H9 (cell line): ENCODE data around the gene AKIRIN2. TPM values are rescaled to one million over a fixed set of nuclear protein-coding genes. Genes with fewer than 3 reads are reported as not detected.

Experiments
- DNase-seq: peaks from one replicate; pipeline ENCODE4 v3.0.0-alpha.2; 2017
- H2AFZ ChIP-seq: one replicate; pipeline ENCODE4 v1.6.1; 2013; ENCODE audit warnings: mild to moderate bottlenecking, low read length, control low read depth, moderate library complexity
- H2AK5ac ChIP-seq: 2 replicates; pipeline ENCODE4 v1.6.1; 2013; ENCODE audit warnings: low read length, control low read depth, mixed read lengths; ENCODE audit not compliant: insufficient read length
- H2BK120ac ChIP-seq: one replicate; pipeline ENCODE4 v1.6.1; 2013; ENCODE audit warnings: low read depth, mild to moderate bottlenecking, low read length, control low read depth, inconsistent platforms; ENCODE audit not compliant: poor library complexity, severe bottlenecking
- H2BK12ac ChIP-seq: 2 replicates; pipeline ENCODE4 v1.6.1; 2013; ENCODE audit warnings: low read length, control low read depth, mixed read lengths, low read depth; ENCODE audit not compliant: insufficient read length
- H2BK15ac ChIP-seq: 2 replicates; pipeline ENCODE4 v1.6.1; 2013; ENCODE audit warnings: low read depth, low read length, control low read depth
- H2BK20ac ChIP-seq: one replicate; pipeline ENCODE4 v1.6.1; 2013; ENCODE audit warnings: low read depth, mild to moderate bottlenecking, low read length, control low read depth, inconsistent platforms; ENCODE audit not compliant: poor library complexity, severe bottlenecking
- H2BK5ac ChIP-seq: 2 replicates; pipeline ENCODE4 v1.6.1; 2013; ENCODE audit warnings: low read length, control low read depth, mixed read lengths; ENCODE audit not compliant: insufficient read length
- H3K14ac ChIP-seq: 2 replicates; pipeline ENCODE4 v1.6.1; 2013; ENCODE audit warnings: low read length, control low read depth; ENCODE audit not compliant: insufficient read depth
- H3K18ac ChIP-seq: 2 replicates; pipeline ENCODE4 v1.6.1; 2013; ENCODE audit warnings: low read depth, mild to moderate bottlenecking, mixed read lengths, low read length, control low read depth; ENCODE audit not compliant: insufficient read length
- H3K23ac ChIP-seq: 2 replicates; pipeline ENCODE4 v1.6.1; 2013; ENCODE audit warnings: low read length, control low read depth, mixed read lengths, low read depth; ENCODE audit not compliant: insufficient read length
- H3K23me2 ChIP-seq: 2 replicates; pipeline ENCODE4 v1.6.1; 2013; ENCODE audit warnings: low read depth, mild to moderate bottlenecking, mixed read lengths, low read length, control low read depth; ENCODE audit not compliant: insufficient read length, poor library complexity, severe bottlenecking
- H3K27ac ChIP-seq: 2 replicates; pipeline ENCODE4 v1.5.1; 2013; ENCODE audit warnings: low read length, control low read depth, mixed read lengths, low read depth; ENCODE audit not compliant: insufficient read length
- H3K27me3 ChIP-seq: 2 replicates; pipeline ENCODE4 v1.6.1; 2013; ENCODE audit warnings: low read length, control low read depth, inconsistent platforms; ENCODE audit not compliant: insufficient read depth
- H3K4ac ChIP-seq: 2 replicates; pipeline ENCODE4 v1.6.1; 2013; ENCODE audit warnings: low read depth, mild to moderate bottlenecking, control low read depth, inconsistent platforms, low read length, moderate library complexity
- H3K4me1 ChIP-seq: 2 replicates; pipeline ENCODE4 v1.6.1; 2013; ENCODE audit warnings: low read length, control low read depth, inconsistent platforms; ENCODE audit not compliant: insufficient read depth
- H3K4me2 ChIP-seq: 2 replicates; pipeline ENCODE4 v1.6.1; 2013; ENCODE audit warnings: low read length, control low read depth, mixed read lengths; ENCODE audit not compliant: insufficient read length, insufficient read depth
- H3K56ac ChIP-seq: 2 replicates; pipeline ENCODE4 v1.6.1; 2013; ENCODE audit warnings: low read depth, mild to moderate bottlenecking, mixed read lengths, low read length, control low read depth; ENCODE audit not compliant: insufficient read length
- H3K79me1 ChIP-seq: 2 replicates; pipeline ENCODE4 v1.6.1; 2013; ENCODE audit warnings: low read depth, mild to moderate bottlenecking, moderate library complexity, low read length, control low read depth, inconsistent platforms; ENCODE audit not compliant: insufficient read depth, poor library complexity, severe bottlenecking
- H3K79me2 ChIP-seq: 2 replicates; pipeline ENCODE4 v1.6.1; 2013; ENCODE audit warnings: low read length, control low read depth, inconsistent platforms; ENCODE audit not compliant: insufficient read depth
- H3K9ac ChIP-seq: 2 replicates; pipeline ENCODE4 v1.6.1; 2013; ENCODE audit warnings: low read length, control low read depth, mixed read lengths; ENCODE audit not compliant: insufficient read length; ENCODE audit errors: extremely low read depth
- H3K9me3 ChIP-seq: one replicate; pipeline ENCODE4 v1.6.1; 2013; ENCODE audit warnings: low read depth, low read length, inconsistent platforms; ENCODE audit not compliant: control insufficient read depth
- H3T11ph ChIP-seq: one replicate; pipeline ENCODE4 v1.6.1; 2013; ENCODE audit warnings: mild to moderate bottlenecking, low read length, control low read depth, inconsistent platforms
- H4K20me1 ChIP-seq: one replicate; pipeline ENCODE4 v1.6.1; 2013; ENCODE audit not compliant: control insufficient read depth, insufficient read length, insufficient read depth
- H4K5ac ChIP-seq: 2 replicates; pipeline ENCODE4 v1.6.1; 2013; ENCODE audit warnings: low read depth, mild to moderate bottlenecking, mixed read lengths, low read length, control low read depth; ENCODE audit not compliant: insufficient read length
- H4K8ac ChIP-seq: replicated peaks from 2 replicates; pipeline ENCODE4 v1.6.1; 2013; ENCODE audit warnings: low read length, control low read depth, mixed read lengths, low read depth; ENCODE audit not compliant: insufficient read length
- H4K91ac ChIP-seq: 2 replicates; pipeline ENCODE4 v1.6.1; 2013; ENCODE audit warnings: low read depth, mild to moderate bottlenecking, moderate library complexity, mixed read lengths, low read length, control low read depth; ENCODE audit not compliant: insufficient read length
- H3K27ac Mint-ChIP-seq, 3 experiments: 2 replicates in 2 of 3; 3 replicates in 1 of 3; pipeline ENCODE4 v1.8.0; 2020 to 2021; ENCODE audit warnings: mixed read lengths in 3 of 3, mild to moderate bottlenecking in 1 of 3, moderate library complexity in 1 of 3
- H3K27me3 Mint-ChIP-seq: 2 replicates; pipeline ENCODE4 v1.8.0; 2021; ENCODE audit warnings: low read depth, mild to moderate bottlenecking, moderate library complexity, mixed read lengths
- H3K36me3 Mint-ChIP-seq, 3 experiments: 2 replicates in 2 of 3; 3 replicates in 1 of 3; pipeline ENCODE4 v1.8.0; 2020 to 2021; ENCODE audit warnings: low read depth in 3 of 3, mixed read lengths in 3 of 3; ENCODE audit not compliant: insufficient read depth in 1 of 3
- H3K4me1 Mint-ChIP-seq, 2 experiments: 2 replicates each; pipeline ENCODE4 v1.8.0; 2020; ENCODE audit warnings: mixed read lengths in 2 of 2
- H3K4me3 Mint-ChIP-seq, 2 experiments: 2 replicates in 1 of 2; 3 replicates in 1 of 2; pipeline ENCODE4 v1.8.0; 2020 to 2021; ENCODE audit warnings: mild to moderate bottlenecking in 2 of 2, mixed read lengths in 2 of 2, moderate library complexity in 1 of 2
- H3K9me3 Mint-ChIP-seq, 2 experiments: 2 replicates in 1 of 2; 3 replicates in 1 of 2; pipeline ENCODE4 v1.8.0; 2020; ENCODE audit warnings: mild to moderate bottlenecking in 2 of 2, mixed read lengths in 2 of 2, moderate library complexity in 1 of 2
- CTCF ChIP-seq: fragments of 200-600 bp; sonication (generic); conservative IDR thresholded peaks from 3 replicates; pipeline ENCODE4 v1.8.0; 2021; ENCODE audit warnings: antibody characterized with exemption, mild to moderate bottlenecking
- total RNA-seq: library from RNA; stranded (reverse); gene quantifications from 2 replicates; pipeline ENCODE4 v1.2.1, GENCODE V29; 2021

Gene AKIRIN2
- total RNA-seq, 1 experiment from 2014 or later, result 75.7 TPM

GRCh38 chr6:87674290-87674689 lies 27.7 kb downstream of the AKIRIN2 start:
- Histone ChIP-seq H4K5ac (no peak overlapping the region), H2BK20ac (no peak overlapping the region), H4K91ac (no peak overlapping the region), H3T11ph (no peak overlapping the region), H3K56ac (no peak overlapping the region), H4K8ac (no peak overlapping the region), H2BK15ac (no peak overlapping the region), H3K79me1 (peaks cover 3% of the 10 kb centered on the region), H2AFZ (no peak overlapping the region), H2BK120ac (no peak overlapping the region), H3K9me3 (no peaks in the 10 kb centered on the region), H2BK12ac (no peak overlapping the region), H3K4me2 (no peak overlapping the region), H4K20me1 (no peaks in the 10 kb centered on the region), H3K18ac (no peak overlapping the region), H3K4me1 (no peaks in the 10 kb centered on the region), H2AK5ac (no peak overlapping the region), H3K23me2 (no peaks in the 10 kb centered on the region), H2BK5ac (no peak overlapping the region), H3K27ac (no peak overlapping the region), H3K4ac (no peak overlapping the region), H3K27me3 (no peaks in the 10 kb centered on the region), H3K9ac (no peak overlapping the region), H3K79me2 (no peaks in the 10 kb centered on the region; the same call in 1 of the 2 replicates), H3K14ac (no peak overlapping the region), H3K23ac (no peak overlapping the region)
- Mint-ChIP-seq H3K36me3 (peaks cover 32 to 68% (median 44%) of the 10 kb centered on the region in 3 experiments), H3K9me3 (no peaks in the 10 kb centered on the region), H3K4me3 (no peak overlapping the region), H3K27ac (no peak overlapping the region), H3K27me3 (no peaks in the 10 kb centered on the region), H3K4me1 (peaks cover 13 to 19% of the 10 kb centered on the region in 2 experiments)
- TF ChIP-seq CTCF, result no peak
- DNase-seq, result no peak
